NCI-H82 treated with DMSO at 0.1 percent for 48 hours (cell line): ENCODE results near the gene DHTKD1.
A peak's percentile ranks its signal among the peaks of the same experiment; 100 is the strongest.
"Not testable (repeated sequence)": the region's sequence is repeated elsewhere in the genome, so short reads cannot be mapped to it uniquely, and the experiment has no call there.

Experiments
- DNase-seq: peaks from one replicate; lab custom pipeline; 2025; ENCODE audit not compliant: unreplicated experiment; lab: John Stamatoyannopoulos, UW

DHTKD1 gene

DNA sequence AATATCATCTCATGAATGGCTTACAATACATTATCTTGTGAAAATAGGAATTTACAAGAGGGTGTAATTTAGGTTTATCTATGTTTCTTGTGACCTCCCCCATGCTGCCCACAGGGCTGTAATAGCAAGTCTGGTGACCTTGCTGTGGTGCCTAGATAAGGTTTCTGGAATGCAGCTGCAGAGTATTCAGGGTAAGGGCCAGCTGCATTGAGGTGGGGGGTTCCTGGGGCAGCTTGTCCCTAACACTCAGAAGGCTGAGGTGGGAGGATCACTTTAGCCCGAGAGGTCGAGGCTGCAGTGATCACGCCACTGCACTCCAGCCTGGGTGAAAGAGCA, 5.3 kb upstream of the DHTKD1 start:
- DNase-seq: no peak

DNA sequence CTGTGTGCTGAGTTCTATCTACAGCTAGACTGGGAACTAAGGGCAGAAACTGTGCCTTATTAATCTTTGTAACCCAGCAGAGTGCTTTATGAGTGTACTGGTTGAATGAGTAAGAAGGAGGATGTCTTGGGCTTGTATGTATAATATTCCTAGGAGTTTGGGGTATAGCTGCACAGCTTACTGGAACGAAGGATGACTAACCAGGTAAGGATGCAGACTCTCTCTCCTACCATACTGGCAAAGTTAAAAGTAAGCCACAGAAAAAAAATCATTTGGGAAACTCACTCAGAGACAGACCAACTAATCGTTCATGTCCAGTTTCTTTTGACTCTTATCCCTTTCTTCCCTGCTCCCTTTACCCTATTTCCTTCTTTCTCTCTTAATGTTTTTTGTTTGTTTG, 1.4 kb upstream of the DHTKD1 start:
- no peak for DNase-seq

DNA sequence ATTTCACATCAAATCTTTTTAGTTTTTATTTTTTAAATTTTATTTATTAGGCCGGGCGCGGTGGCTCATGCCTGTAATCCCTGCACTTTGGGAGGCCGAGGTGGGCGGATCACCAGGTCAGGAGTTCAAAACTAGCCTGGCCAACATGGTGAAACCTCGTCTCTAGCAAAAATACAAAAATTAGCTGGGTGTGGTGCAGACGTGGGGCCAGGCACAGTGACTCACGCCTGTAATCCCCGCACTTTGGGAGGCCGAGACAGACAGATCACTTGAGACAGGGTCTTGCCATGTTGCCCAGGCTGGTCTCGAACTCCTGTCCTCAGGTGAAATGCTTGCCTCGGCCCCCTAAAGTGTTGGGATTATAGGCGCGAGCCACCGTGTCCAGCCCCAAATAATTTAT, 2.7 kb downstream of the DHTKD1 start:
- DNase-seq: not testable (repeated sequence)

DNA sequence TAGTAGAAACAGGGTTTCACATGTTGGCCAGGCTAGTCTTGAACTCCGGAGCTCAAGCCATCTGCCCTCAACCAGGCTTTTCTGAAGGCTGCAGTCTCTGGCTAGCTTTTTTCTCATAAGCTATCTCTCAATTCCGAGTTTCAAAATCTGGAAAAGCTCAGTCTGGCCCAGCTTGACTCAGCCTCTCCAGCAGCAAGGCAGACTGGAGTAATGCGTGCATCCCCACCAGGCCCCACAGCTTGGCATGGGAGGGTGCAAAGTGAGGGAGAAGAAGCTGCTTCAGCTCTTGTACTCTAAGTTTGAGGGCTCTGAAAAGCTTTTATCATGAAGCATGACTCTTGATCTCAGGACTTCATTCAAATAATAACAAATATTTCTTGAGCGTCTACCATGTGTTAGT, 4.8 kb downstream of the DHTKD1 start:
- DNase-seq: no peak

DNA sequence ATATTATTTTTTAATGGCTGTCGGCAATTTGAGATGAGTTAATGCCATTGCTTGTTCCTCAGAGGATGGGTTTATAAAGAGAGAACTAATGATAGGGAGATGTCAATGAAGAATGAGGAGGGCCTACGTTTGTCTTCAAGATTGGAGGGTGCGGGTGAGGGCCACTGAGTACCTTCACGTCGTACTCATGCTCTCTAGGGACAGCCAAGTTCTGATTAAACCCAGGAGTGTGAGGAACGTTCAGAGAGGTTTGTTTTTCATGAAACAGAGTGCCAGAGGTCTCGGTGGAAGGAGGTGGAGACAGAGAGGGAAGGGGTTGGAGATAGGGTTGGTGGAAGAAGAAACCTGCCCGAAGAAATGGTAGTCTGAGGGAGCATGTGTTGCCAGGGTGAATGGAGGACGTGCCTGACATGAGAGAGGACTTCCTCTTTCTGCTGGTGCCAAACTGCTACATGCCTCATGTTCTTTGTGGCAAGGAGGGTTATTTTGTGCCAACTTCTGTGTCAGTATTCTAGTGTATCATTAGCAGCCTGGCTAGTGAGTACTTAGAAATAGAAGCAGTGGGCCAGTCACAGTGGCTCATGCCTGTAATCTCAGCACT, 8.9 kb downstream of the DHTKD1 start:
- no peak for DNase-seq

DNA sequence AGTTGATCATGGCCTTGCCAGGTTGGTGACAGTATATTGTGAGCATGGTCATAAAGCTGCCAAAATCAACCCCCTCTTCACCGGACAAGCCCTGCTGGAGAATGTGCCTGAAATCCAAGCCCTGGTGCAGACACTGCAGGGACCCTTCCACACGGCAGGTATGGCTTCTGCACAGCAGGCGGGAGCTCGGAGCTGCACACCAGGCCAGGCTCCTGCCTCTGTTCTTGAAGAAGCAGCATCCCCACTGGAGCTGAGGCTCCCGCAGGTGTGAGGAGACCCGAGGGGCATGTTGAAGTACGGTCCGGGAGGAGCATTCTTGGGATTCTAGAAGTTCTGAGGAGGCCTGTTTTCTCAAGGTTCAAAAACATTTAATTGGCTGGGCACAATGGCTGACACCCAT, 12.7 kb downstream of the DHTKD1 start:
- no peak for DNase-seq

DNA sequence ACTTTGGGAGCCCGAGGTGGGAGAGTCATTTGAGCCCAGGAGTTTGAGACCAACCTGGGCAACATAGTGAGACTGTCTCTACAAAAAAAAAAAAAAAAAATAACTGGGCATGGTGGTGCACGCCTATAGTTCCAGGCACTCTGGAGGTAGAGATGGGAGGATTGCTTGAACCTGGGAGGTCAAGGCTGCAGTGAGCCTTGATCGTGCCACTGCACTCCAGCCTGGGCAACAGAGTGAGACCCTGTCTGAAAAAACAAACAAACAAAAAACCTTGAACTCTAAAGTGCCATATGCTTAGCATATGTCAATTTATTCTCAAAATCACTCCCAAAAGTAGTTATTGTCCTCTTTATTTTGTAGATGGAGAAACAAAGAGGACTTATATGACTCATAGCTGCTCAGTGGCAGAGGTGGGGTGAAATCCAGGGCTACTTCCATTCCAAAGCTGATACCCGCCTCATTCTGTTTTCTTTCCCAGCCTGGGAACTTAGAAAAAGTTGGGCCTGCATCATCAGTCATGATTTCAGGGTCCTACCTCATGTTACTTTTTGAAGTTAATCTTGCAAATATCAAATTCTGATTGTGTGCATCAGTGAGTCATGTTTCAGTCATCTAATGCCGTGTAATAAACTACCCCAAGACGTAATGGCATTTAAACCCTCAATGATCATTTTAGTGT, 13.3 kb downstream of the DHTKD1 start:
- DNase-seq: no peak

DNA sequence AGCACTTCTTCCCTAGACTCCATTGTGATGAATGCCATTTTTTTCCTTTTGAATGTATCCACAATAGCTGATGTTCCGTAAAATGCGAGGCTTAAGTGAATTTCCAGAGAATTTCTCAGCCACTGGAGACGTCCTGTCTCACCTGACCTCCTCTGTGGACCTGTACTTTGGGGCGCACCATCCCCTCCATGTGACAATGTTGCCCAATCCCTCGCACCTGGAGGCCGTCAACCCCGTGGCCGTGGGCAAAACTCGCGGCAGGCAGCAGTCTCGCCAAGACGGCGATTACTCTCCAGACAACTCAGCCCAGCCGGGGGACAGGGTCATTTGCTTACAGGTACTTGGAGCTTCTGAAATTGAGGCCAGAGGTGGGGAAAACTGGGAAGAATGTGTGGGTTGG, 20.2 kb downstream of the DHTKD1 start:
- DNase-seq: no peak

DNA sequence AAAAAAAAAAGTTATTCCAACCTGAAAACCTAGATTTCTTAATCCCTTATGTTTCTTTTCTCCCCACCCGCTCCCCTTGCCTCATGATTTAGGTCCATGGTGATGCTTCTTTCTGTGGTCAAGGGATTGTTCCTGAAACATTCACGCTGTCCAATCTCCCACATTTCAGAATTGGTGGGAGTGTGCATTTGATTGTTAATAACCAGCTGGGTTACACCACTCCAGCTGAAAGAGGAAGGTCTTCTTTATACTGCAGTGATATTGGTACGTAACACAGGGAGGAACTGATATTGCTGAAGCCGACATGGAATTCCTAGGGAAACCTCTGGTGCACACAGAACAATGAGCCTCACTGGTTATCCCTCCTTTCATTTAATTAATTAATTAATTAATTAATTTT, 22.7 kb downstream of the DHTKD1 start:
- DNase-seq: no peak

DNA sequence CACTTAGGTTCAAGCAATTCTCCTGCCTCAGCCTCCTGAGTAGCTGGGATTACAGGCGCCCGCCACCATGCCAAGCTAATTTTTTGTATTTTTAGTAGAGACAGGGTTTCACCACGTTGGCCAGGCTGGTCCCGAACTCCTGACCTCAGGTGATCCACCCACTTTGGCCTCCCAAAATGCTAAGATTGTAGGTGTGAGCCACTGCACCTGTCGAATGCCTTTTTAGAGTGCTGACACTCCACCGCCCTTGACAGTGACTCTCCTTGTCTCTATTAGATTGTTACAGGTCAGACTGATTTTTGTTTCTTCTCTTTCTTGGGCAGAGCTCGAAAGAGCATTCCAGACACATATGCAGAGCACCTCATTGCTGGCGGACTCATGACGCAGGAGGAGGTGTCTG, 28.6 kb downstream of the DHTKD1 start:
- not testable (repeated sequence) for DNase-seq

DNA sequence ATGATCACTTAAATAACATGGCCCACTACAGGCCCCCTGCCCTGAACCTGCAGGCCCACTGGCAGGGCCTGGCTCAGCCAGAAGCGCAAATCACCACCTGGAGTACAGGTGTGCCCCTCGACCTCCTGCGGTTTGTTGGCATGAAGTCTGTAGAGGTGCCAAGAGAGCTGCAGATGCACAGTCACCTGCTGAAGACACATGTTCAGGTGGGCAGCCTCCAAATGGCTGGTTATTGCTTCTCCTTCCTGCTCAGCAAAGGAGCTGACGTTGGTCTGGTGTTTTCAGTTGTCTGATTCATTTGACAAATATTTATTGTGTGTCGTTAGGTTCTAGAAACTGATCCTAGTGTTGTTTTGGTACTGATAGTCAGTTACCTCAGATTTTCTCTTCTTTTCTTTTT, 29.0 kb downstream of the DHTKD1 start:
- DNase-seq: no peak

DNA sequence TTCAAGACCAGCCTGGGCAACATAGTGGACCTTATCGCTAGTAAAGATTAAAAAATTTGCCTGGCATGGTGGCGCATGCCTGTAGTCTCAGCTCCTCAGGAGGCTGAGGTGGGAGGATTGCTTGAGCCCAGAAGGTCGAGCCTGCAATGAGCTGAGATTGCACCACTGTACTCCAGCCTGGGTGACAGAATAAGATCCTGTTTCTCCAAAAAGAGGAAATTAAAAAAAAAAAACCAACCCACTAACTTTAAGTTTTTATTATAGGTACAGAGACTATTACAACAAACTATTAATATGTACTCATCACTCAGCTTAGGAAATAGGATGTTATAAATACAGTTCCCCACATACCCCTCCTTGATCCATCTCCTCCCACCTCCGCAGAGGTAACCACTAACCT, 30.2 kb downstream of the DHTKD1 start:
- DNase-seq: no peak

DNA sequence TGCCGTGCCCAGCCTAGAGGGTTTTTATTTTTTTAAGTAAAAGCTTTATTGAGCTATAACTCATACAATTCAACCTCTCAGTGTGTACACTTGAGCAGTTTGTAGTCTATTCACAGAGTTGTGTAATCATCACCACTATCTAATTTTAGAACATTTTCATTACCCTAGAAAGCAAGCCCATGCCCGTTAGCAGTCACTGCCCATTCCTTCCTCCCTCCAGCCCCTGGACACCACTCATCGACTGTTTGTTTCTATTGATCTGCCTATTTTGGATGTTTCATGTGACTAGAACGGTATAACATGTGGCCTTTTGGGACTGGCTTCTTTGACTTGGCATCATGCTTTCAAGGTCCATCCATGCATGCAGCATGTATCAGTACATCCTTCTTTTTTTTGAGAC, 35.0 kb downstream of the DHTKD1 start:
- no peak for DNase-seq

DNA sequence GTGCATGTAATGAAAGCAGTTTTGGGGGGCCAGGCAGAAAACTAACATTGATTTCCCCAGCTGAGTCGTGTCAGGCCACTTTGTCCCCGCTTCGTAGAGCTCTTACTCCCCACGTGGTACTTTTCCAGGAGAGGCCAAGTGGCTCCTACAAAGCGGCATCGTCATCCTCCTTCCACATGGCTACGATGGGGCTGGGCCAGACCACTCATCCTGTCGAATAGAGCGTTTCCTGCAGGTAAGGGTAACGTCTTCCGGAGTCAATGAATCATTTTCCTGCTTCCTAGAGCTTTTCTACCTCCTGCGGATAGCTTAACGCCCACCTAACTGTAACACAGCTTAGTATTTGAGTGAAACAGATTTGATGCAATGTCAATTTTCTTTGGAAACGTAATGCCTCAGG, 39.0 kb downstream of the DHTKD1 start:
- DNase-seq: no peak

DNA sequence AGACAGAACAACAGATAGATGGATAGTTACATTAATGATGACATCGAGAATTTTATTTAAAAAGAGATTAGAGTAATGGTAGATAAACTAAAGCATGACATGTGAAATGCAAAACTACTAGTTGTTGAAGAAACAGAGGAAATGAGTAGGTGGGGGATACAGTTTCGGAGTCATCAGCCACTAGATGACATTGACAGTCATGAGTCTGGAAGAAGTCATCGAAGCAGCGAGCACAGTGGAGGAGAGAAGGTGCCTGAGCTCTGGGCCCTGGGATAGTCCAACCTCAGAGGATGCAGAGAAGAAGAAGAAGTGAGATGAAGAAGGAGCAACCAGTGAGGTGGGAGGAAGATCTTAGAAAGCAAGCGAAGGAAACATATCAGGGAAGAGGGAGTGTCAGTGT, 40.5 kb downstream of the DHTKD1 start:
- DNase-seq: no peak

DNA sequence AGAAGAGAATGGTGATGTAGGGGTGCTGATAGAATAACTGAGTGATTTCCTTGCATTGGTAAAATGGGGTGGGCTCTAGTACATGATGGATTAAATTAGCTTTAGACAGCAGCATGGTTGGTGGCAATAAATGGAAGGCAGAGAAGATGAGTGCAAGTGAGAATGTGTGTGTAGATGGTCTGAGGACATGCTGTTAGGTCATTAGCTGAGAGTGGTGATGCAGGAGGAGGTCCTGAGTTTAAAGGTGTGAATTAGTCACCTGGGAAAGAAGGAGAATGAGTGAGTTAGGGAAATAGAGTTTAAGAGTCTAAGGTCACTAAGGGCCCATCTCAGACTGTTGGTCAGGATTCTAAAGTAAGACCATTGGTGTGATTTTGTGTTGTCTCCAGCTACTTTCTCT, 42.8 kb downstream of the DHTKD1 start:
- DNase-seq: no peak

DNA sequence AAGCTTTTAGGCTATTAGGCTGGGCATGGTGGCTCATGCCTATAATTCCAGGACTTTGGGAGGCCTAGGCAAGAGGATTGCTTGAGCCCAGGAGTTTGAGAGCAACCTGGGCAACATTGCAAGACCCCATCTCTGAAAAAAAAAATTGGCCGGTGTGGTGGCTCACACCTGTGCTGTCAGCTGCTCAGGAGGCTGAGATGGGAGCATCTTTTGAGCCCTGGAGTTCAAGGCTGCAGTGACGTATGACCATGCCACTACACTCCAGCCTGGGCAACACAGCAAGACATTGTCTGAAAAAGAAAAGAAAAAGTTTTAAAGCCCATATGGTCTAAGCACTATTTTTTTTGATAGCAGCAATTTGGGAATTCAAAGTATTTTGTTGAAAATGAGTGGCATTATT, 44.9 kb downstream of the DHTKD1 start:
- DNase-seq: no peak

DNA sequence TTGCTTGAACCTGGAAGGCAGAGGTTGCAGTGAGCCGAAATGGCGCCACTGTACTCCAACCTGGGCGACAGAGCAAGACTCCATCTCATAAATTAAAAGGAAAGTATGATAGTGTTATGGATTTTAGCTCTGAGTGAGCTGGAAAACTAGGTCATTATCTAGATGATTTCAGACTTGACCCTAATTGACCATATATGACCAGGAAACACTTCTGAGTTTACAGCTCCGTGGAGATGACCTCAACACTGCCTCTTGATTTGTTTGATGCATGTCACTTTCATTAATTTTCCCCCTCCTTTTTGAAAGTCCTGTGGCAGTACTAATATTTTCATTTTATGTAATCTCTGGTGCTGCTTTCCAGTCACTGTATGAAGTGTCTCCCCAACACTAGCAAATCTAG, 52.9 kb downstream of the DHTKD1 start:
- no peak for DNase-seq

DNA sequence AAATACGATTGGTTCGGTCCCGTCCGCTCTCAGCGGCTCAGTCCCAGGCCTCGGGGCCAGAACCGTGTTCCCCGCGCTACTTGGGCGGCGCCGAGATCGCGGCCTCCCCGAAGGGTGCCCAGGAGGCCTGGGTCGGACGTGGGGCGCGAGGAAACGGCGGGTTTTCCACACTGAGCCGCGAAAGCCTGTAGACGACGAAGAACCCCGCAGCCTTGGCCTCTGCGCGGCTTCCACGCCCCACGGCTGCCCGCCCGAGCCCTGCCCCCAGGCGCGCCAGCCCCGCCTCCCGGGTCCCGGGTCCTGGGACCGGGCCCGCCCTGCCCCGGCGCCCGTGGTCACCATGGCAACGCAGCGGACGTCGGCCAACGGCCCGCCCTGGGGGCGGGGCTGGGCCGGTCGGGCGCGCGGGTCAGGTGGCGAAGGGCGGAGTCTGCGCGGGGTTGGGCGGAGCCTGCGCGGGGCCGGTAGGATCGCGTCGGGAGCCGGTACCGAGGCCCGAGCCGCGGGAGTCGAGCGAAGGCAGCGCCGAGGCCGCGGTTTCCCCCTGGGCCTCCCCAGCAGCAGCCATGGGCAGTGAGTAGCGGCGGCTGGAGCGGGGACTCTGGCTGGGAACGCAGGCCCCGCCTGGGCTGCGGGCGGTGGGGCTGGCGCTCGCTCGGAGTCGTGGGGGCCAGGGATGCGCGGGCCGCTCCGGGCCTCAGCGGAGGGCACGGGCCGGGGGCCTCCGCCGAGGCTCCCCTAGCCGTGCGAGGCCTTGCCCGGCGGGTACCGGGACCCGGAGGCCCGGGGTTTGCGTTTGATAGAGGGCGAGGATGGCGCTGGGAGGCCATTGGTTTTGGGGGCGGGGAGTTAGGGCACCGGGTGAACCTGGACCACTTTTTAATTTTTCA, 60.7 kb downstream of the DHTKD1 start, which contains the start of gene SEC61A2:
Gene SEC61A2 (plus strand): TSS at position 456 of the 890 bp plus-strand sequence. CDS start 111 bp downstream, at position 567.
- peak; percentile 39 for DNase-seq

DNA sequence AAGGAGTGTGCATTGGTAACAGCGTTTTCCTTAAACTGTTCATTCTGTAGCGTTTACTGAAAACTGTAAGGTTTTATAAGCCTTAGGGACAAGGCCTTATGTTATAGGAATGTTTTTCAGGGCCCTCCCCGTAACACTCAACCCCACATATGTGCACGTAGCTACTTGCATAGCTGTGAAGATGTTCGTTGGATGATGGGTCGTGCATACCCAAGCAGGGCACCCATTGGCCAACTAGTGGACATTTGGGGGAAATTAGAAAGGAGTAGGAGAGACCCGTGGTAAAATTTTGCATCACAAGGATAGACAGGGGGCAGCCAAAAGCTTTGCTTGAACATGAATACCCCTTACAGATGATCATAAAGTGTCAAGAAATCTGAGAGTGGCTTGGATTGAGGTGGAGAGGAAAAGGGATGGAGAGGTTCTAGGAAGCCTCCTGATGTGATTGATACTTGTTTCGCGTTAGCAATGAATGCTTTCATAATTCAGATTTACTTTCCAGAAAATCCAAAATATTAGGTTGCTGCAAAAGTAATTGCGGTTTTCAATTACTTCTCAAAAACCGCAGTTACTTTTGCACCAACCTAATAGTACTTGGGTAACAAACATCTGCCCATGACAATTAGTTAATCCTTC, 61.6 kb downstream of the DHTKD1 start:
- DNase-seq: peak; percentile 22

DNA sequence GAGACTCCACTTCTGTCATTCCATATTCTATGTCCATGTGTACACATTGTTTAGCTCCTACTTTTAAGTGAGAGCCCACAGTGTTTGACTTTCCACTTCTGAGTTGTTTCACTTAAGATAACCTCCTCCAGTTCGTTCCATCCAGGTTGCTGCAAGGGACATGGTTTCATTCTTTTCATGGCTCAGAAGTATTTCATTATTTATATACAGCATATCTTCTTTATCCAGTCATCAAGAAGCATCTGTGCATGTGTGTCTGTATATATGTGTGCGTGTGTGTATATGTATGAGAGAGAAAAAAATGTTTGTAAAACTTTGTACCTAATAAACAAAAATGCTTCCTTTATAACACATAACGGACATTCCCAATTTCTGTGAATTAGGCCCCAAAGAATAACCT, 66.9 kb downstream of the DHTKD1 start:
- DNase-seq: no peak

DNA sequence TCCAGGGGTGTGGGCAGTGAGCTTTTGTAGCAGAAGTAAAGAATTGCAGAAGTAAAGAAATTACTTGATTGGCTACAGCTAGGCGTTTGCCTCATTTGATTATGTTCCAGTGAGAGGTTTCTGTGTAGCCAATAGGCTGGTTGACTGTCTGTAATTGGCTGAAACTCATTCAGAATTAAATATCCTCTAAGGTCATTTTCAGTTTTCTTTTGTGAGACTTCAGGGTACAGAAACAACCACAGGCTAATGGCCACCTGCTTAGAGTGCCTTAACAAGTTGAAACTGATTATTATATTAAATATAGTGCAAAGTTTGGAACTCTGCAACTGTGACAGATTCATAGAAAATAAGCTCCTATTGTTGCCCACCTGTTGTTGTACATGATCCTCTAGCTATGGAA, 71.3 kb downstream of the DHTKD1 start:
- no peak for DNase-seq
